ENCODE results near the gene CSMD2. TPM values are rescaled to one million over a fixed set of nuclear protein-coding genes. Genes with fewer than 3 reads are reported as not detected.

CSMD2 gene
- total RNA-seq, 2 donors from 2014 or later: 0.62 to 2.8 TPM

DNA sequence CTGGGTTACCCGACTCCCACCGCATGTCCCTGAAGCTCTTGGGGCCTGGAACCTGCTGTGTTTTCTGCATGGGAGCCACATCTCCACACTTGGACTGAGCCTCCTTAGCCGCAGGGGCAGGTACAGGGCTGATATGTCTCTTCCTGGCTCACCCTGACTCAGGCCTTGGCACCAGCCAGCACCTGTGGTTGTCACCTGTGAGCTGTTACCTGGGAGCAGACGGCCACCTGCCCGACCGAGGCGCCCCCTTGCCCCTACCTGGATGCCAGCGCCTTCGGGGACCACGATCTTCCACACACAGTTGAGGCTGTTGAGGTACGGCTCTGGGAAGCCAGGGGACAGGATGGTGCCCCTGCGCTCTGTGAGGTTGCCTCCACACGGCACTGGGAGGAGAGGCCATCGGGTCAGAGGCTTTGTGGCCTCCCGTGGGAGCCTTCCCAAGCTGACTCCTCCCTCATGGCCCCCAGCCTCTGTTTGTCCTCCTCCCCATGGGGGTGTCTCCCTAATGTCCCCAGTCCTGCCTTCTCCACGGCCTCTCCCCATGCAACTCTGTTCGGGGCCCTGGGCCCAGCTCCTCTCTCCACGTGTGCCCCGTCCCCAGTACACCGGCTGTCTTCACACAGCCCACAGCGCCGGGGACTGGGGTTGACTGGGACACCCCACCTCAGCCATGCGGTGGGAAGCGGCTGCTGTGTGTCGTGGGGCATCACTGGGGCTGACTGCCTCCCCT lies 540.6 kb downstream of the CSMD2 start:
- H3K9ac ChIP-seq (ENCODE audit: extremely low read depth, low read length, poor library complexity, severe bottlenecking): no peak overlapping the region
- no peaks in the 10 kb centered on the region for H3K36me3 Mint-ChIP-seq (ENCODE audit: low read depth)
- no peaks in the 10 kb centered on the region for H3K4me1 Mint-ChIP-seq
- no peak overlapping the region for H3K4me3 ChIP-seq (ENCODE audit: low read length)
- H3K36me3 ChIP-seq (ENCODE audit: control insufficient read depth, insufficient read depth, low read length): no peaks in the 10 kb centered on the region
- no peak overlapping the region for H3K27ac ChIP-seq (ENCODE audit: low read depth, low read length)
- TF ChIP-seq, protein P1, sequence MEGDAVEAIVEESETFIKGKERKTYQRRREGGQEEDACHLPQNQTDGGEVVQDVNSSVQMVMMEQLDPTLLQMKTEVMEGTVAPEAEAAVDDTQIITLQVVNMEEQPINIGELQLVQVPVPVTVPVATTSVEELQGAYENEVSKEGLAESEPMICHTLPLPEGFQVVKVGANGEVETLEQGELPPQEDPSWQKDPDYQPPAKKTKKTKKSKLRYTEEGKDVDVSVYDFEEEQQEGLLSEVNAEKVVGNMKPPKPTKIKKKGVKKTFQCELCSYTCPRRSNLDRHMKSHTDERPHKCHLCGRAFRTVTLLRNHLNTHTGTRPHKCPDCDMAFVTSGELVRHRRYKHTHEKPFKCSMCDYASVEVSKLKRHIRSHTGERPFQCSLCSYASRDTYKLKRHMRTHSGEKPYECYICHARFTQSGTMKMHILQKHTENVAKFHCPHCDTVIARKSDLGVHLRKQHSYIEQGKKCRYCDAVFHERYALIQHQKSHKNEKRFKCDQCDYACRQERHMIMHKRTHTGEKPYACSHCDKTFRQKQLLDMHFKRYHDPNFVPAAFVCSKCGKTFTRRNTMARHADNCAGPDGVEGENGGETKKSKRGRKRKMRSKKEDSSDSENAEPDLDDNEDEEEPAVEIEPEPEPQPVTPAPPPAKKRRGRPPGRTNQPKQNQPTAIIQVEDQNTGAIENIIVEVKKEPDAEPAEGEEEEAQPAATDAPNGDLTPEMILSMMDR (conservative IDR thresholded peaks at IDR 0.05): no peak
- no peaks in the 10 kb centered on the region for H3K9me3 ChIP-seq (ENCODE audit: control insufficient read depth, low read length)
- H3K27ac Mint-ChIP-seq: no peak overlapping the region
- DNase-seq: peak; percentile 32
- H3K27me3 ChIP-seq (ENCODE audit: control insufficient read depth, insufficient read depth, low read length, poor library complexity, severe bottlenecking): peaks cover under 1% of the 10 kb centered on the region
- H3K4me3 Mint-ChIP-seq: no peak overlapping the region
- H3K9me3 Mint-ChIP-seq: no peaks in the 10 kb centered on the region
- WGBS, 2 experiments (ENCODE audit: insufficient coverage in 1 of 2, insufficient read length in 1 of 2): 93 to 95% methylated on average over 12 to 25 of the region's 25 CpGs
- H3K4me1 ChIP-seq (ENCODE audit: control insufficient read depth, insufficient read depth, low read length): no peaks in the 10 kb centered on the region
- no peaks in the 10 kb centered on the region for H3K27me3 Mint-ChIP-seq (ENCODE audit: insufficient read depth)

DNA sequence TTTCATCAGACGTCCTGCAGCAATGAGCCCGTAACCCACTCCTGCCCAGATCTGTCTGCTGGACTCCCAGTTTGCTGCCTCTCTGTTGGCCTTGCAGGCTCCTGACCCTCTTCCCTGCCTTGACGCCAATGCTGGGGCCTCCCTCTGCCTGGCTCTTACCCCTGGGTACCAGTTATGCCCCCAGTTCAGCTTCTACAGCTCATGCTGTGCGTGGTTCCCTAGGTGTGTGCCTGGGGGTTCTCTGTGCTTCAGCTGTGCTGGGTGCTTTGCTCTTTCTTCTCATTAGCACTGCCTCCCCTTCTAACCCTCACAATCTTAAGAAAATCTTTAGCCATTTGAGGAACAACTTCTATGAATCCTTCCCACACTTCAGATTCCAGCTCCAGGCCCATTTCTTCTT lies 541.2 kb downstream of the CSMD2 start:
- no peak overlapping the region for H3K27ac Mint-ChIP-seq
- no peak overlapping the region for H3K27ac ChIP-seq (ENCODE audit: low read depth, low read length)
- 93% methylated on average over 4 of the region's 4 CpGs for WGBS, 2 experiments (ENCODE audit: insufficient coverage in 1 of 2, insufficient read length in 1 of 2)
- DNase-seq: peak; percentile 18
- H3K4me3 ChIP-seq (ENCODE audit: low read length): no peak overlapping the region
- no peaks in the 10 kb centered on the region for H3K4me1 Mint-ChIP-seq
- no peaks in the 10 kb centered on the region for H3K9me3 ChIP-seq (ENCODE audit: control insufficient read depth, low read length)
- H3K27me3 ChIP-seq (ENCODE audit: control insufficient read depth, insufficient read depth, low read length, poor library complexity, severe bottlenecking): peaks cover 5% of the 10 kb centered on the region
- no peaks in the 10 kb centered on the region for H3K9me3 Mint-ChIP-seq
- no peaks in the 10 kb centered on the region for H3K27me3 Mint-ChIP-seq (ENCODE audit: insufficient read depth)
- no peaks in the 10 kb centered on the region for H3K36me3 Mint-ChIP-seq (ENCODE audit: low read depth)
- TF ChIP-seq, protein P1 (conservative IDR thresholded peaks at IDR 0.05): no peak
- H3K4me3 Mint-ChIP-seq: no peak overlapping the region
- no peak overlapping the region for H3K9ac ChIP-seq (ENCODE audit: extremely low read depth, low read length, poor library complexity, severe bottlenecking)
- no peaks in the 10 kb centered on the region for H3K36me3 ChIP-seq (ENCODE audit: control insufficient read depth, insufficient read depth, low read length)
- H3K4me1 ChIP-seq (ENCODE audit: control insufficient read depth, insufficient read depth, low read length): no peaks in the 10 kb centered on the region

DNA sequence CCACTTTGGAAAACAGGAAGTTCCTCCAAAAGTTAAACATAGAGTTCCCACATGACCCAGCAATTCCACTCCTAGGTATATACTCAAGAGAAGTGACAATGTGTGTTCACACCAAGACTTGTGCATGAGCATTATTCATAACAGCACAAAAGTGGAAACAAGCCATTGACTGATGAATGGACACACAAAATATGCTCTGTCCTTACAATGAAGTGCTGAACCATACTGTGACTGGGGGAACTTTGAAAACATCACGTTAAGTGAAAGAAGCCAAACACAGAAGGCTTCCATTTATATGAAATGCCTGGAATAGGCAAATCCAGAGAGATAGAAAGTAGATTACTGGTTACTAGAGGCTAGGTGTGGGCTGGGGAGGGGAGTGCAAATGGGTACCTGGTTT lies 542.3 kb downstream of the CSMD2 start:
- H3K9ac ChIP-seq (ENCODE audit: extremely low read depth, low read length, poor library complexity, severe bottlenecking): no peak overlapping the region
- H3K4me1 ChIP-seq (ENCODE audit: control insufficient read depth, insufficient read depth, low read length): no peaks in the 10 kb centered on the region
- H3K4me1 Mint-ChIP-seq: no peaks in the 10 kb centered on the region
- no peak overlapping the region for H3K4me3 Mint-ChIP-seq
- H3K27ac ChIP-seq (ENCODE audit: low read depth, low read length): no peak overlapping the region
- no peak overlapping the region for H3K4me3 ChIP-seq (ENCODE audit: low read length)
- TF ChIP-seq, protein P1 (conservative IDR thresholded peaks at IDR 0.05): no peak
- no peaks in the 10 kb centered on the region for H3K9me3 Mint-ChIP-seq
- no peaks in the 10 kb centered on the region for H3K27me3 Mint-ChIP-seq (ENCODE audit: insufficient read depth)
- no peaks in the 10 kb centered on the region for H3K36me3 ChIP-seq (ENCODE audit: control insufficient read depth, insufficient read depth, low read length)
- peak; percentile 13 for DNase-seq
- 95 to 100% methylated on average over 1 of the region's 1 CpG for whole genome bisulfite sequencing, 2 experiments (ENCODE audit: insufficient coverage in 1 of 2, insufficient read length in 1 of 2)
- no peaks in the 10 kb centered on the region for H3K9me3 ChIP-seq (ENCODE audit: control insufficient read depth, low read length)
- no peak overlapping the region for H3K27ac Mint-ChIP-seq
- no peaks in the 10 kb centered on the region for H3K36me3 Mint-ChIP-seq (ENCODE audit: low read depth)
- peaks cover 5% of the 10 kb centered on the region for H3K27me3 ChIP-seq (ENCODE audit: control insufficient read depth, insufficient read depth, low read length, poor library complexity, severe bottlenecking)
